CD4-positive, alpha-beta T cell (primary cell): ENCODE measurements around the gene SP2. TPM values are rescaled to one million over a fixed set of nuclear protein-coding genes. Genes with fewer than 3 reads are reported as not detected.

Experiments used
- ATAC-seq: fragments of 200-7000 bp; cut with Tn5 transposase; one replicate; pipeline ENCODE4 v1.10.0; 2022; ENCODE audit warnings: mild to moderate bottlenecking; ENCODE audit not compliant: poor library complexity
- CTCF ChIA-PET: fragments of 350-600 bp; sonication (Branson Sonifier 250); formaldehyde crosslinking; loops from one replicate; lab custom pipeline; 2021; ENCODE audit warnings: antibody characterized with exemption, inconsistent platforms; lab: Charles Lee
- POLR2A ChIA-PET: fragments of 350-600 bp; sonication (Branson Sonifier 250); formaldehyde crosslinking; loops from one replicate; lab custom pipeline; 2021; ENCODE audit warnings: antibody characterized with exemption, inconsistent platforms; lab: Charles Lee
- DNase-seq, 14 experiments: peaks; one replicate each; pipeline ENCODE4 v3.0.0-alpha.2; 2013 to 2020; ENCODE audit warnings: mixed read lengths in 2 of 14
- H3K27ac ChIP-seq, 2 donors: one replicate each; pipeline versions ENCODE4 v1.5.1 to v1.7.0; 2013; ENCODE audit warnings: low read length in 2 of 2, low read depth in 1 of 2, mild to moderate bottlenecking in 1 of 2
- H3K27me3 ChIP-seq, 2 experiments: 1 replicate in 1 of 2; 2 replicates in 1 of 2; pipeline versions ENCODE4 v1.6.1 to v1.7.0; 2013; ENCODE audit warnings: low read length in 2 of 2, control low read depth in 1 of 2, mild to moderate bottlenecking in 1 of 2, moderate library complexity in 1 of 2; ENCODE audit not compliant: insufficient read depth in 2 of 2, control insufficient read depth in 1 of 2
- H3K36me3 ChIP-seq: one replicate; pipeline ENCODE4 v1.6.1; 2013; ENCODE audit warnings: low read length, control low read depth; ENCODE audit not compliant: insufficient read depth
- H3K4me1 ChIP-seq: one replicate; pipeline ENCODE4 v1.6.1; 2013; ENCODE audit warnings: low read length, control low read depth; ENCODE audit not compliant: insufficient read depth
- H3K4me3 ChIP-seq: one replicate; pipeline ENCODE4 v1.5.1; 2013; ENCODE audit warnings: mild to moderate bottlenecking, low read length, moderate library complexity
- H3K9me3 ChIP-seq, 2 experiments: 1 replicate in 1 of 2; 2 replicates in 1 of 2; pipeline versions ENCODE4 v1.6.1 to v1.7.0; 2013; ENCODE audit warnings: low read length in 2 of 2, mild to moderate bottlenecking in 2 of 2, control low read depth in 1 of 2, moderate library complexity in 1 of 2; ENCODE audit not compliant: control insufficient read depth in 1 of 2, insufficient read depth in 1 of 2
- H3K27ac Mint-ChIP-seq: one replicate; pipeline ENCODE4 v1.8.0; 2020; ENCODE audit warnings: mixed read lengths
- H3K27me3 Mint-ChIP-seq: one replicate; pipeline ENCODE4 v1.8.0; 2021; ENCODE audit warnings: mixed read lengths
- H3K36me3 Mint-ChIP-seq: one replicate; pipeline ENCODE4 v1.8.0; 2021; ENCODE audit warnings: low read depth, mixed read lengths
- H3K4me1 Mint-ChIP-seq: one replicate; pipeline ENCODE4 v1.8.0; 2021; ENCODE audit warnings: low read depth, mixed read lengths
- H3K4me3 Mint-ChIP-seq: one replicate; pipeline ENCODE4 v1.8.0; 2020; ENCODE audit warnings: mild to moderate bottlenecking, mixed read lengths
- H3K9me3 Mint-ChIP-seq: one replicate; pipeline ENCODE4 v1.8.0; 2020; ENCODE audit warnings: mixed read lengths
- intact Hi-C, 2 experiments: fragments of 100-400 bp; cut with DNase I in 1 of 2; cut with micrococcal nuclease in 1 of 2; formaldehyde crosslinking; loops; one replicate each; pipeline versions ENCODE4 v1.15.1 to v1.9.0; 2023 to 2025; cut with DNase I, micrococcal nuclease
- total RNA-seq, 174 experiments: library from RNA in 2 of 174; stranded (reverse) in 2 of 174; gene quantifications; one replicate each; pipeline ENCODE4 v1.2.3 and lab custom pipeline; 2021 to 2026
- TF ChIP-seq, protein P1 (sequence below): fragments of 200-600 bp; IDR thresholded peaks from one replicate; pipeline ENCODE4 v1.8.0; 2022; ENCODE audit warnings: antibody characterized with exemption, mild to moderate bottlenecking

SP2 gene
- total RNA-seq, 2 experiments from 2014 or later = 19.9 to 21.5 TPM

DNA sequence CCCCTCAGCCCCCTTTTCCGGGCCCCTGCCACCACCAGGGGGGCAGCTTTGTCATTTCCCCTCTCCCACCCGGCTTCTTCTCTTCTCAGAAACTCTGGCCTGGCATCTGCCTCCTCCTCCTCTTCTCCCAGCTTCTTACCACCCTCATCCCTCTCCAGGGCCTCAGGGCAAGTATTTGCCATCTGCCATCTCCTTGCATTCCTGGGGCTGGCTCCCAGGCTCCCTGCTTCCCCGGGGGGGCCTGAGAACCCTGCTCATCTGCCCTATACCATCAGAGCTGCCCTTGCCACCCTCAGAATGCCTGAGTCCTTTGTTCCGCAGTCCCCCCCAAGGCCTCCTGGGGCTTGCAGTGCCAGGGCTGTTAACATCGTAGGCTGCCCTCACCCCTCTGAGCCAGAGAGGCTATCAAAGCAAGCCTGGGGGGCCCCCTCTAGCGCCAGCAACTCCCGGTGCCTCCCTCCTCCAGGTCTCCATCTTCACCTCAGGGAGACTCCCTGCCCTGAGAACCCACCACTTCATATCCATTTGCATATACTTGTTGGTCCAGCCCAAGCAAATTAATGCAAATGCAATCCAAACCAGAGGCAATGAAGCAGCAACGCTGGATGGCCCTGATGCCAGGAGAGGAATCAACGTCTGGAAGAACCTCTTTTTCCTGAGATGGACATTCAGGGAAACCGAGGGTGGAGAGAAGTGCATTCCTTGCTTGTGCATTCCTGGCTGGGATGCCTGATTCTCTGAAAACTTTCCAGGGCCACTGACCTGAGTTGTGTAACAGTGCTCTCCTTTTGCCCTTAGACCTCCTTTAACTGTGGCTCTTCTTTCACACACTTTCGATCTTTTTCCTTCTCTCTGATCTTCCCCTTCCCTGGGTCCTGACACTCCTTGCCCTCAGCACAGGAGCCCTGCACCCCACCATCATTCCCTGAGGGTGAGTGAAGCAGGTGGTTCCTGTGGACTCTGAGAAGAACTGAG lies 20.7 kb upstream of the SP2 start:
- Histone ChIP-seq H3K4me1 (no peaks in the 10 kb centered on the region), H3K36me3 (no peaks in the 10 kb centered on the region), H3K9me3 (peaks cover 0 to 8% of the 10 kb centered on the region in 2 experiments), H3K27ac (no peak overlapping the region), H3K4me3 (no peak overlapping the region), H3K27me3 (peaks cover 35 to 39% of the 10 kb centered on the region in 2 experiments)
- CTCF ChIA-PET = no interaction called here
- intact Hi-C loops = no loop called here
- peaks cover 70% of the 10 kb centered on the region for H3K27me3 Mint-ChIP-seq
- H3K27ac Mint-ChIP-seq = no peak overlapping the region
- POLR2A ChIA-PET = no interaction called here
- ATAC-seq (no peak), DNase-seq (no peak)
- no peaks in the 10 kb centered on the region for H3K9me3 Mint-ChIP-seq
- TF ChIP-seq, protein P1, sequence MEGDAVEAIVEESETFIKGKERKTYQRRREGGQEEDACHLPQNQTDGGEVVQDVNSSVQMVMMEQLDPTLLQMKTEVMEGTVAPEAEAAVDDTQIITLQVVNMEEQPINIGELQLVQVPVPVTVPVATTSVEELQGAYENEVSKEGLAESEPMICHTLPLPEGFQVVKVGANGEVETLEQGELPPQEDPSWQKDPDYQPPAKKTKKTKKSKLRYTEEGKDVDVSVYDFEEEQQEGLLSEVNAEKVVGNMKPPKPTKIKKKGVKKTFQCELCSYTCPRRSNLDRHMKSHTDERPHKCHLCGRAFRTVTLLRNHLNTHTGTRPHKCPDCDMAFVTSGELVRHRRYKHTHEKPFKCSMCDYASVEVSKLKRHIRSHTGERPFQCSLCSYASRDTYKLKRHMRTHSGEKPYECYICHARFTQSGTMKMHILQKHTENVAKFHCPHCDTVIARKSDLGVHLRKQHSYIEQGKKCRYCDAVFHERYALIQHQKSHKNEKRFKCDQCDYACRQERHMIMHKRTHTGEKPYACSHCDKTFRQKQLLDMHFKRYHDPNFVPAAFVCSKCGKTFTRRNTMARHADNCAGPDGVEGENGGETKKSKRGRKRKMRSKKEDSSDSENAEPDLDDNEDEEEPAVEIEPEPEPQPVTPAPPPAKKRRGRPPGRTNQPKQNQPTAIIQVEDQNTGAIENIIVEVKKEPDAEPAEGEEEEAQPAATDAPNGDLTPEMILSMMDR = no peak
- no peaks in the 10 kb centered on the region for H3K4me1 Mint-ChIP-seq
- no peaks in the 10 kb centered on the region for H3K36me3 Mint-ChIP-seq
- H3K4me3 Mint-ChIP-seq = no peak overlapping the region

DNA sequence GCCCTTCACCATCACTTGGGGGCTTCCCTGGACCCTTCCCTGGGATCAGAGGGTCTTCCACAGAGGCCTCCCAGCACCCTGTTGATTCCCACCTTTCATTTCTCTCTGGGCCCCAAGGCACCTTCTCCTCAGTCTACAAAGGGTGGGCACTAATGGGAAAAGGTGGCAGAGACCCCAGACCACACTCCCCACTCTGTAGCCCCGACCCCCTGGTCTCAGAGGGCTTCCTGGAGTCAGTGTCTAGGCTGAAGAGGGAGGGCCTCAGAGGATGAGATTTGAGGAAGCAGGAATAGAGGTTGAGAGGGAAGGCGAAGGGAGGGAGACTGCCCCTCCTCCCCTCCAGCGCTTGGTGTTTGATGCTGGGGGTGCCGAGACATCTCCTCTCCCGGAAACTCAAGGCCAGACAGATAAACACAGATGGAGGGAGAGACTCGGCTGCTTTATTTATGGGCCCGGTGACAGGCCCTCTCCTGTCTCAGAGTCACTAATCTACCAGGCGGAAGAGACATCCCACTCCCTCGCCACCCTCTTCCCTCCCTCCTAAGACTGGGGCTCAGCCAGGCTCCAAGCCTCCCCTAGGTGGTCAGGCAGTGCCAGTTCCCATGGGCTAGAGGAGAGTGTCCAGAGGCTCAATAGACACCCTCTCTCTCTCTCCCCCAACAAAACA lies 18.5 kb upstream of the SP2 start:
- no peaks in the 10 kb centered on the region for H3K36me3 Mint-ChIP-seq
- ATAC-seq (no peak), DNase-seq (no peak)
- intact Hi-C loops = no loop called here
- H3K4me1 ChIP-seq = peaks cover 5% of the 10 kb centered on the region
- CTCF ChIA-PET = no interaction called here
- H3K36me3 ChIP-seq = no peaks in the 10 kb centered on the region
- H3K4me1 Mint-ChIP-seq = no peaks in the 10 kb centered on the region
- peaks cover 48% of the 10 kb centered on the region for H3K27me3 Mint-ChIP-seq
- H3K27me3 ChIP-seq = peaks cover 18 to 19% of the 10 kb centered on the region in 2 experiments
- H3K9me3 ChIP-seq = peaks cover 0 to 3% of the 10 kb centered on the region in 2 experiments
- TF ChIP-seq, protein P1 = no peak
- no peaks in the 10 kb centered on the region for H3K9me3 Mint-ChIP-seq
- H3K4me3 Mint-ChIP-seq = no peak overlapping the region
- no peak overlapping the region for H3K4me3 ChIP-seq
- H3K27ac ChIP-seq = no peak overlapping the region
- no peak overlapping the region for H3K27ac Mint-ChIP-seq
- POLR2A ChIA-PET = no interaction called here

DNA sequence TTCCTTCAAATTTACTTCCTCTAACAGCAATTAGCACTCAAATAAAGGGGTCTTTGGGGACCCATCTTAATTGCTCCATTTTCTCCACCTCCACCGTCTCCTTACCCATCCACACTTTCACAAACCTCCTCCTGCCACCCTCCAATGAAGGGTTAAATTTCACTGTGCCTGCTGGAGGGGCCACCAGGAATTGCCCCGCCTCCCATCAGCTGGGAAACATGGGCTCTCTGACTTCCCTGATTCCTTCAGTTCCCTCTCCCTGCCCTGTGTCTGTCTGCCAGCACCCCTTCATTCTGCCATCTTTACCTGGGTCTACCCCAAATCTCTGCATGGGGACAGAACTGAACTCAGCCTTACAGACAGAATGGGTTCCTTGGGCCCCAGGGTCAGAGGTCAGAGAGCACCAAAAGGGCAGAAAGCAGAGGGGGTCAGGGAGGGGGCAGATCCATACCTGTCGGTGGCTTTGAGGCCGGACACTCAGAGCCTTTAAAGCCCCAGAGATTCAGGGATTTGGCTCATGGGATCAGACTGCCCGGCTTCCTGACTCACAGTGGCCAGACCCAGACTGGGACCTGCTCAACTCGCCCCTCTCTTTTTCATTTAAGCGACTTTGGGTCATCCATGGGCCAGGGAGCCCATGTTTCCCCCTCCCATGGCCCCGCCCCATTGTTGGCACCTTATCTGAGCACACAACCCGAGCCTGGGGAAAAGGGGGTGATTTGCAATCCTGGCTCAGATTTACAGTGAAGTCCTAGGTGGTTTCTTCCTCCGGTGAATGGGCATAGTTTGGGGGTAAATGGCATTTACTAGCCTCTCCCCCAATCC lies 17.6 kb upstream of the SP2 start:
- Mint-ChIP-seq H3K4me1 (peaks cover 9% of the 10 kb centered on the region), H3K4me3 (no peak overlapping the region), H3K9me3 (no peaks in the 10 kb centered on the region), H3K27ac (no peak overlapping the region), H3K36me3 (no peaks in the 10 kb centered on the region), H3K27me3 (peaks cover 42% of the 10 kb centered on the region)
- Histone ChIP-seq H3K9me3 (no peaks in the 10 kb centered on the region), H3K4me1 (peaks cover 14% of the 10 kb centered on the region), H3K27ac (no peak overlapping the region), H3K4me3 (no peak overlapping the region), H3K36me3 (no peaks in the 10 kb centered on the region), H3K27me3 (peaks cover 10 to 15% of the 10 kb centered on the region in 2 experiments)
- intact Hi-C loops = no loop called here
- ChIA-PET CTCF (no interaction called here), POLR2A (no interaction called here)
- DNase-seq (no peak), ATAC-seq (no peak)
- TF ChIP-seq, protein P1 = no peak
